NCI-H146 (cell line): ENCODE results near the gene EDA2R.

Experiments used
- DNase-seq: peaks from one replicate; lab custom pipeline; 2025; lab: John Stamatoyannopoulos, UW

Gene EDA2R

GRCh38 chrX:66638591-66639500, at the start of gene EDA2R:
Gene EDA2R (minus strand): TSS chrX:66639078. CDS start chrX:66616020, 23,058 bp downstream.
- no peak for DNase-seq

- no peak for DNase-seq
Observed at GRCh38 chrX:66684196-66684595, 45.3 kb upstream of the EDA2R start.

- DNase-seq = no peak
Observed at GRCh38 chrX:66680451-66680850, 41.6 kb upstream of the EDA2R start.

GRCh38 chrX:66677430-66677829, 38.6 kb upstream of the EDA2R start:
- DNase-seq = no peak

GRCh38 chrX:66676990-66677389, 38.1 kb upstream of the EDA2R start:
- no peak for DNase-seq

- no peak for DNase-seq
Observed at GRCh38 chrX:66676413-66676812, 37.5 kb upstream of the EDA2R start.

GRCh38 chrX:66675541-66675940, 36.7 kb upstream of the EDA2R start:
- DNase-seq = no peak

- DNase-seq = no peak
Observed at GRCh38 chrX:66674506-66674905, 35.6 kb upstream of the EDA2R start.

GRCh38 chrX:66672106-66672505, 33.2 kb upstream of the EDA2R start:
- DNase-seq = no peak

- DNase-seq = no peak
Observed at GRCh38 chrX:66654411-66654810, 15.5 kb upstream of the EDA2R start.

GRCh38 chrX:66635360-66635759, 3.5 kb downstream of the EDA2R start:
- DNase-seq = no peak

- no peak for DNase-seq
Observed at GRCh38 chrX:66634272-66634671, 4.6 kb downstream of the EDA2R start.

- no peak for DNase-seq
Observed at GRCh38 chrX:66633541-66633940, 5.3 kb downstream of the EDA2R start.

- DNase-seq = no peak
Observed at GRCh38 chrX:66632981-66633380, 5.9 kb downstream of the EDA2R start.

GRCh38 chrX:66632473-66632872, 6.4 kb downstream of the EDA2R start:
- DNase-seq = no peak

GRCh38 chrX:66625525-66625924, 13.4 kb downstream of the EDA2R start:
- DNase-seq = no peak

- DNase-seq = no peak
Observed at GRCh38 chrX:66622209-66622608, 16.7 kb downstream of the EDA2R start.

- DNase-seq = no peak
Observed at GRCh38 chrX:66616944-66617343, 21.9 kb downstream of the EDA2R start.

GRCh38 chrX:66602381-66602938, 36.4 kb downstream of the EDA2R start:
- DNase-seq = no peak

GRCh38 chrX:66601522-66601921, 37.4 kb downstream of the EDA2R start:
- DNase-seq = no peak

- no peak for DNase-seq
Observed at GRCh38 chrX:66579219-66579618, 59.7 kb downstream of the EDA2R start.

GRCh38 chrX:66553973-66554372, 84.9 kb downstream of the EDA2R start:
- no peak for DNase-seq

- no peak for DNase-seq
Observed at GRCh38 chrX:66547847-66548369, 91.0 kb downstream of the EDA2R start.
